Glutamatergic neuron (in vitro differentiated cells): ENCODE results near the gene FBXO21. TPM values are rescaled to one million over a fixed set of nuclear protein-coding genes. Genes with fewer than 3 reads are reported as not detected.

Experiments used
- DNase-seq: peaks from one replicate; pipeline ENCODE4 v3.0.0; 2022
- H3K27ac Mint-ChIP-seq: one replicate; pipeline ENCODE4 v1.8.0; 2020; ENCODE audit warnings: mild to moderate bottlenecking, mixed read lengths, inconsistent platforms; ENCODE audit not compliant: unreplicated experiment
- H3K27me3 Mint-ChIP-seq: one replicate; pipeline ENCODE4 v1.8.0; 2020; ENCODE audit warnings: mild to moderate bottlenecking, moderate library complexity, mixed read lengths, inconsistent platforms; ENCODE audit not compliant: unreplicated experiment
- H3K36me3 Mint-ChIP-seq: one replicate; pipeline ENCODE4 v1.8.0; 2020; ENCODE audit warnings: mild to moderate bottlenecking, mixed read lengths, inconsistent platforms; ENCODE audit not compliant: unreplicated experiment
- H3K4me1 Mint-ChIP-seq: one replicate; pipeline ENCODE4 v1.8.0; 2020; ENCODE audit warnings: mild to moderate bottlenecking, low read depth, mixed read lengths, inconsistent platforms; ENCODE audit not compliant: unreplicated experiment
- H3K4me3 Mint-ChIP-seq: one replicate; pipeline ENCODE4 v1.8.0; 2020; ENCODE audit warnings: mild to moderate bottlenecking, mixed read lengths, inconsistent platforms; ENCODE audit not compliant: unreplicated experiment
- H3K9me3 Mint-ChIP-seq: one replicate; pipeline ENCODE4 v1.8.0; 2020; ENCODE audit warnings: mild to moderate bottlenecking, moderate library complexity, mixed read lengths, inconsistent platforms; ENCODE audit not compliant: unreplicated experiment
- CTCF ChIP-seq: fragments of 200-600 bp; sonication (generic); IDR thresholded peaks from one replicate; pipeline ENCODE4 v1.5.0; 2021; ENCODE audit not compliant: partially characterized antibody, unreplicated experiment
- total RNA-seq: library from RNA; stranded (reverse); fragmentation: NEBNext Ultra II Directional; extraction: Animal tissue kit (Norgen Biotek cat#: 25700); gene quantifications from one replicate; pipeline ENCODE4 v1.2.1, GENCODE V29; 2021; ENCODE audit not compliant: unreplicated experiment

Gene FBXO21
- total RNA-seq, 1 donor from 2014 or later = 52.7 TPM

GRCh38 chr12:117166107-117166506 lies 24.2 kb downstream of the FBXO21 start:
- no peak overlapping the region for H3K4me3 Mint-ChIP-seq
- no peak overlapping the region for H3K27ac Mint-ChIP-seq
- peaks cover 2% of the 10 kb centered on the region for H3K9me3 Mint-ChIP-seq
- H3K4me1 Mint-ChIP-seq = no peaks in the 10 kb centered on the region
- peaks cover 1% of the 10 kb centered on the region for H3K36me3 Mint-ChIP-seq
- TF ChIP-seq CTCF = no peak
- peaks cover 2% of the 10 kb centered on the region for H3K27me3 Mint-ChIP-seq
- no peak for DNase-seq

- Mint-ChIP-seq H3K9me3 (peaks cover 2% of the 10 kb centered on the region), H3K4me1 (no peaks in the 10 kb centered on the region), H3K27ac (no peak overlapping the region), H3K36me3 (peaks cover 5% of the 10 kb centered on the region), H3K27me3 (peaks cover 5% of the 10 kb centered on the region), H3K4me3 (no peak overlapping the region)
- no peak for DNase-seq
- no peak for TF ChIP-seq CTCF
These were observed 24.9 kb downstream of the FBXO21 start for GRCh38 chr12:117165342-117165741.

GRCh38 chr12:117162633-117163032 lies 27.6 kb downstream of the FBXO21 start:
- Mint-ChIP-seq H3K4me3 (no peak overlapping the region), H3K9me3 (no peaks in the 10 kb centered on the region), H3K27me3 (peaks cover 5% of the 10 kb centered on the region), H3K4me1 (no peaks in the 10 kb centered on the region), H3K36me3 (peaks cover 5% of the 10 kb centered on the region), H3K27ac (no peak overlapping the region)
- no peak for TF ChIP-seq CTCF
- DNase-seq = no peak

- DNase-seq = no peak
- TF ChIP-seq CTCF = no peak
- H3K4me1 Mint-ChIP-seq = no peaks in the 10 kb centered on the region
- H3K36me3 Mint-ChIP-seq = peaks cover 5% of the 10 kb centered on the region
- no peak overlapping the region for H3K27ac Mint-ChIP-seq
- H3K9me3 Mint-ChIP-seq = no peaks in the 10 kb centered on the region
- H3K4me3 Mint-ChIP-seq = no peak overlapping the region
- H3K27me3 Mint-ChIP-seq = peaks cover 5% of the 10 kb centered on the region
These were observed 28.1 kb downstream of the FBXO21 start for GRCh38 chr12:117162167-117162539.

- TF ChIP-seq CTCF = no peak
- Mint-ChIP-seq H3K27ac (no peak overlapping the region), H3K4me3 (no peak overlapping the region), H3K4me1 (no peaks in the 10 kb centered on the region), H3K9me3 (no peaks in the 10 kb centered on the region), H3K27me3 (peaks cover 5% of the 10 kb centered on the region), H3K36me3 (peaks cover 5% of the 10 kb centered on the region)
- DNase-seq = no peak
These were observed 28.7 kb downstream of the FBXO21 start for GRCh38 chr12:117161460-117162166.
